IMR-90 (cell line): ENCODE results near the gene FARP1. TPM values are rescaled to one million over a fixed set of nuclear protein-coding genes. Genes with fewer than 3 reads are reported as not detected.
A peak's percentile ranks its signal among the peaks of the same experiment; 100 is the strongest.

ENCODE experiments used
- ATAC-seq: fragments of 200-7000 bp; cut with Tn5 transposase; 2 replicates; pipeline ENCODE4 v1.9.1; 2020; ENCODE audit warnings: low read depth, mild to moderate bottlenecking, moderate library complexity
- BruUV-seq: library from RNA; stranded (reverse); fragments of 400-500 nt; replicated peaks from 2 replicates; lab custom pipeline; 2021; lab: Mats Ljungman, UMichigan
- CTCF ChIA-PET: fragments of 300-600 bp; formaldehyde crosslinking; extraction: SDS; loops from one replicate; lab custom pipeline; 2021; ENCODE audit warnings: antibody characterized with exemption; lab: Yijun Ruan, JAX
- POLR2A ChIA-PET: fragments of 300-600 bp; sonication (Branson Sonifier 250); formaldehyde crosslinking; loops from one replicate; lab custom pipeline; 2022; ENCODE audit warnings: antibody characterized with exemption; ENCODE audit not compliant: unreplicated experiment; lab: Charles Lee
- DNase-seq: peaks from one replicate; pipeline ENCODE4 v3.0.0; 2013
- H2AFZ ChIP-seq: replicated peaks from 2 replicates; pipeline ENCODE3; 2013; ENCODE audit warnings: low read length, mild to moderate bottlenecking; ENCODE audit not compliant: poor library complexity
- H2AK5ac ChIP-seq: 2 replicates; pipeline ENCODE4 v1.6.1; 2013; ENCODE audit warnings: low read depth, low read length, inconsistent platforms
- H2AK9ac ChIP-seq: replicated peaks from 2 replicates; pipeline ENCODE3; 2013; ENCODE audit warnings: mild to moderate bottlenecking, low read depth, low read length, moderate library complexity; ENCODE audit not compliant: poor library complexity
- H2BK120ac ChIP-seq: 2 replicates; pipeline ENCODE4 v1.6.1; 2013; ENCODE audit warnings: low read depth, low read length, inconsistent platforms
- H2BK15ac ChIP-seq: 3 replicates; pipeline ENCODE4 v1.6.1; 2013; ENCODE audit warnings: low read depth, low read length, inconsistent platforms
- H2BK20ac ChIP-seq: 2 replicates; pipeline ENCODE4 v1.6.1; 2013; ENCODE audit warnings: low read depth, mild to moderate bottlenecking, inconsistent platforms, low read length, moderate library complexity
- H2BK5ac ChIP-seq: 2 replicates; pipeline ENCODE4 v1.6.1; 2013; ENCODE audit warnings: mild to moderate bottlenecking, low read depth, low read length, inconsistent platforms; ENCODE audit not compliant: poor library complexity, severe bottlenecking
- H3K14ac ChIP-seq: replicated peaks from 2 replicates; pipeline ENCODE4 v1.6.1; 2013; ENCODE audit warnings: low read depth, low read length, inconsistent platforms
- H3K18ac ChIP-seq: 2 replicates; pipeline ENCODE4 v1.6.1; 2013; ENCODE audit warnings: low read depth, low read length, control low read depth
- H3K23ac ChIP-seq: 2 replicates; pipeline ENCODE4 v1.6.1; 2013; ENCODE audit warnings: low read depth, low read length, inconsistent platforms
- H3K27ac ChIP-seq: 2 replicates; pipeline ENCODE4 v1.5.1; 2013; ENCODE audit warnings: mild to moderate bottlenecking, control low read depth, low read length; ENCODE audit not compliant: insufficient read depth
- H3K27me3 ChIP-seq: 2 replicates; pipeline ENCODE4 v1.6.1; 2013; ENCODE audit warnings: low read length; ENCODE audit not compliant: control insufficient read depth, insufficient read depth
- H3K36me3 ChIP-seq: 2 replicates; pipeline ENCODE4 v1.6.1; 2013; ENCODE audit warnings: low read length, mixed read lengths; ENCODE audit not compliant: control insufficient read depth, insufficient read depth
- H3K4ac ChIP-seq: 2 replicates; pipeline ENCODE4 v1.6.1; 2013; ENCODE audit warnings: low read depth, low read length, inconsistent platforms
- H3K4me1 ChIP-seq: 2 replicates; pipeline ENCODE4 v1.6.1; 2013; ENCODE audit warnings: low read length, mixed read lengths; ENCODE audit not compliant: control insufficient read depth, insufficient read depth
- H3K4me2 ChIP-seq: 2 replicates; pipeline ENCODE4 v1.6.1; 2013; ENCODE audit warnings: low read depth, mild to moderate bottlenecking, control low read depth, low read length, moderate library complexity
- H3K4me3 ChIP-seq: 2 replicates; pipeline ENCODE4 v1.5.1; 2013; ENCODE audit warnings: low read depth, mild to moderate bottlenecking, control low read depth, low read length, moderate library complexity; ENCODE audit not compliant: insufficient read depth
- H3K56ac ChIP-seq: 2 replicates; pipeline ENCODE4 v1.6.1; 2013; ENCODE audit warnings: low read length, inconsistent platforms; ENCODE audit not compliant: insufficient read depth; ENCODE audit errors: extremely low read depth
- H3K79me1 ChIP-seq, 2 experiments: 2 replicates each; pipeline ENCODE4 v1.6.1; 2013; ENCODE audit warnings: low read length in 2 of 2, inconsistent platforms in 1 of 2, low read depth in 1 of 2
- H3K9ac ChIP-seq: 2 replicates; pipeline ENCODE4 v1.6.1; 2013; ENCODE audit warnings: low read depth, low read length, control low read depth
- H3K9me1 ChIP-seq: 2 replicates; pipeline ENCODE4 v1.6.1; 2013; ENCODE audit warnings: low read length, inconsistent platforms; ENCODE audit not compliant: insufficient read depth
- H3K9me3 ChIP-seq: 2 replicates; pipeline ENCODE4 v1.6.1; 2013; ENCODE audit warnings: low read length; ENCODE audit not compliant: control insufficient read depth, insufficient read depth
- H4K20me1 ChIP-seq: 2 replicates; pipeline ENCODE4 v1.6.1; 2013; ENCODE audit warnings: low read length, inconsistent platforms; ENCODE audit not compliant: insufficient read depth
- H4K5ac ChIP-seq: 2 replicates; pipeline ENCODE4 v1.6.1; 2013; ENCODE audit warnings: mild to moderate bottlenecking, low read depth, low read length, control low read depth
- H4K8ac ChIP-seq, 2 experiments: 2 replicates each; pipeline ENCODE4 v1.6.1; 2013; ENCODE audit warnings: low read depth in 2 of 2, low read length in 2 of 2, control low read depth in 1 of 2, inconsistent platforms in 1 of 2
- H4K91ac ChIP-seq: 2 replicates; pipeline ENCODE4 v1.6.1; 2013; ENCODE audit warnings: low read depth, low read length, inconsistent platforms; ENCODE audit not compliant: insufficient read depth
- BHLHE40 ChIP-seq: fragments of 150-350 bp; IDR thresholded peaks from 2 replicates; pipeline ENCODE4 v1.6.1; 2016; ENCODE audit warnings: mild to moderate bottlenecking, low read depth, low read length
- CEBPB ChIP-seq: IDR thresholded peaks from 2 replicates; pipeline ENCODE4 v1.6.1; 2012; ENCODE audit warnings: low read depth, low read length, improper control_type of control experiment
- CHD1 ChIP-seq: IDR thresholded peaks from 2 replicates; pipeline ENCODE4 v1.6.1; 2012; ENCODE audit warnings: low read depth, low read length, improper control_type of control experiment
- FOS ChIP-seq: fragments of 150-350 bp; IDR thresholded peaks from 2 replicates; pipeline ENCODE4 v1.6.1; 2016; ENCODE audit warnings: low read depth, low read length
- MAFK ChIP-seq: IDR thresholded peaks from 2 replicates; pipeline ENCODE4 v1.6.1; 2012; ENCODE audit warnings: low read depth, low read length, improper control_type of control experiment
- MAZ ChIP-seq: IDR thresholded peaks from 2 replicates; pipeline ENCODE4 v1.6.1; 2012; ENCODE audit warnings: low read depth, mild to moderate bottlenecking, low read length, improper control_type of control experiment, moderate library complexity, borderline replicate concordance
- MXI1 ChIP-seq: IDR thresholded peaks from 2 replicates; pipeline ENCODE4 v1.6.1; 2012; ENCODE audit warnings: low read depth, mild to moderate bottlenecking, low read length, moderate library complexity, borderline replicate concordance
- NFE2L2 ChIP-seq: fragments of 150-350 bp; IDR thresholded peaks from 2 replicates; pipeline ENCODE4 v1.6.1; 2016; ENCODE audit warnings: low read depth, mild to moderate bottlenecking, low read length
- POLR2A ChIP-seq: IDR thresholded peaks from 2 replicates; pipeline ENCODE4 v1.6.1; 2012; ENCODE audit warnings: mild to moderate bottlenecking, low read depth, low read length
- RAD21 ChIP-seq: IDR thresholded peaks from 2 replicates; pipeline ENCODE4 v1.6.1; 2012; ENCODE audit warnings: low read length, improper control_type of control experiment
- RCOR1 ChIP-seq: IDR thresholded peaks from 2 replicates; pipeline ENCODE4 v1.6.1; 2012; ENCODE audit warnings: mild to moderate bottlenecking, low read length, improper control_type of control experiment; ENCODE audit not compliant: insufficient replicate concordance
- RFX5 ChIP-seq: IDR thresholded peaks from 2 replicates; pipeline ENCODE4 v1.8.0; 2012; ENCODE audit warnings: low read depth, mild to moderate bottlenecking, low read length, moderate library complexity
- SMC3 ChIP-seq: fragments of 150-350 bp; IDR thresholded peaks from 2 replicates; pipeline ENCODE4 v1.6.1; 2016; ENCODE audit warnings: low read depth, mild to moderate bottlenecking, antibody characterized with exemption, low read length, moderate library complexity
- WGBS, 2 experiments: methylation state at CpG; one replicate each; pipeline versions ENCODE4 v1.1.5 to v1.1.7; 2013; ENCODE audit warnings: missing lambda C conversion rate in 2 of 2; ENCODE audit not compliant: insufficient read length in 1 of 2; ENCODE audit errors: extremely low coverage in 2 of 2; 5-methylcytosine and 5-hydroxymethylcytosine counted together
- dilution Hi-C: fragments of 300-500 bp; cut with HindIII; formaldehyde crosslinking; loops from one replicate; pipeline ENCODE4 v1.14.3; 2018; ENCODE audit warnings: low sequenced_read_pairs; ENCODE audit not compliant: unreplicated experiment
- in situ Hi-C: fragments of 300-500 bp; cut with MboI; formaldehyde crosslinking; loops from 3 replicates; pipeline ENCODE4 v1.14.3; 2019; ENCODE audit warnings: low sequenced_read_pairs, inconsistent platforms, mixed read lengths
- intact Hi-C: fragments of 100-400 bp; cut with micrococcal nuclease; formaldehyde crosslinking; loops from 2 replicates; pipeline ENCODE4 v1.10.0; 2022
- polyA plus RNA-seq, 3 experiments: library from polyadenylated mRNA; depleted of rRNA; stranded (reverse); fragments of >200 nt; gene quantifications; 2 replicates each; pipeline ENCODE4 v1.2.3, GENCODE V29; 2012; ENCODE audit warnings: low replicate concordance in 1 of 3
- total RNA-seq: library from RNA; depleted of rRNA; stranded (reverse); fragments of >200 nt; gene quantifications from 2 replicates; pipeline ENCODE4 v1.2.3, GENCODE V29; 2012
- TF ChIP-seq, protein P1 (sequence below): fragments of 150-350 bp; IDR thresholded peaks from 2 replicates; pipeline ENCODE4 v1.6.1; 2016; ENCODE audit warnings: low read depth, mild to moderate bottlenecking, low read length, moderate library complexity, borderline replicate concordance
- TF ChIP-seq, protein P2 (sequence below): conservative IDR thresholded peaks from 2 replicates; pipeline ENCODE4 v1.5.1; 2012; ENCODE audit warnings: mild to moderate bottlenecking, low read depth, low read length, improper control_type of control experiment
- TF ChIP-seq, protein P3 (sequence below): fragments of 150-350 bp; IDR thresholded peaks from 2 replicates; pipeline ENCODE4 v1.6.1; 2017; ENCODE audit warnings: mild to moderate bottlenecking, antibody characterized with exemption, low read length, low read depth

FARP1 gene
- total and polyA plus RNA-seq, 2 of the 4 experiments (the other 2 are of a cell fraction): 39.6 to 57.0 TPM

DNA sequence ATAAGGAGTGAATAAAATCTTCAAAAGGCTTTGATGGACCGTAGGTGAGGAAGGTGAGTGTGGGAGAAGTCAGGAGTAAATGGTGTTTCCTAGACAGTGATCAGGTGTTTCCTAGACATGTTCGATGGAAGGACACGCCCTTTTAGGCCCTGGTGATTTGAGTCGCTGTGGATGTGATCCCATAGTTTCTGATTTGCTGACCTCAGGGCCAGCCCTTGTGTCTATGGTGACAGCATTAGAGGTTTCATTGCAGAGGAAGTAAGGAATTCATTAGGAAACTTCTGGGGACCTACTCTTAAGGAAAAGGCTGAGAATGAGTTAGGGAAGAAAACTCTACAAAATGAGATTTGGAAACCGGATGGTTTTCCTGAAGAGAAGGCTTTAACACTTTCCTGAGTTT lies 65.7 kb downstream of the FARP1 start:
- H3K79me1 ChIP-seq: peaks cover 43 to 78% of the 10 kb centered on the region in 2 experiments
- H3K27ac ChIP-seq: peak overlapping the region; percentile 93
- no peak for DNase-seq
- H2BK5ac ChIP-seq: peak overlapping the region; percentile 94
- peak overlapping the region; percentile 90 for H3K23ac ChIP-seq
- peak overlapping the region; percentile 82 for H3K14ac ChIP-seq
- no peak overlapping the region for H3K4me2 ChIP-seq
- intact Hi-C loops (loop anchor here (10.0 kb wide), 1 partner anchor 354 kb away; no protein-coding TSS in a partner anchor), dilution Hi-C loops (no loop called here), in situ Hi-C loops (no loop called here)
- no peak for ATAC-seq
- no peak overlapping the region for H3K4me3 ChIP-seq
- WGBS, 2 experiments: 100% methylated on average over 1 of the region's 5 CpGs; no CpG with 5 or more reads in 1 of the 2 experiments
- peak overlapping the region; percentile 83 for H3K18ac ChIP-seq
- peak overlapping the region; percentile 97; the same call in 2 of the 3 replicates for H2BK15ac ChIP-seq
- peaks cover 8% of the 10 kb centered on the region for H3K9me3 ChIP-seq
- H4K5ac ChIP-seq: peak overlapping the region; percentile 98
- BruUV-seq: no TSS peak
- H2BK120ac ChIP-seq: peak overlapping the region; percentile 83
- ChIA-PET POLR2A (no interaction called here), CTCF (no interaction called here)
- no peak overlapping the region for H2AK9ac ChIP-seq
- TF ChIP-seq MAZ: no peak
- no peak for TF ChIP-seq RCOR1
- no peak for TF ChIP-seq SMC3
- TF ChIP-seq RAD21: no peak
- no peak for TF ChIP-seq MAFK
- no peak for TF ChIP-seq RFX5
- TF ChIP-seq CEBPB: no peak
- TF ChIP-seq, protein P1, sequence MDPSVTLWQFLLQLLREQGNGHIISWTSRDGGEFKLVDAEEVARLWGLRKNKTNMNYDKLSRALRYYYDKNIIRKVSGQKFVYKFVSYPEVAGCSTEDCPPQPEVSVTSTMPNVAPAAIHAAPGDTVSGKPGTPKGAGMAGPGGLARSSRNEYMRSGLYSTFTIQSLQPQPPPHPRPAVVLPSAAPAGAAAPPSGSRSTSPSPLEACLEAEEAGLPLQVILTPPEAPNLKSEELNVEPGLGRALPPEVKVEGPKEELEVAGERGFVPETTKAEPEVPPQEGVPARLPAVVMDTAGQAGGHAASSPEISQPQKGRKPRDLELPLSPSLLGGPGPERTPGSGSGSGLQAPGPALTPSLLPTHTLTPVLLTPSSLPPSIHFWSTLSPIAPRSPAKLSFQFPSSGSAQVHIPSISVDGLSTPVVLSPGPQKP: no peak
- no peak for TF ChIP-seq FOS
- no peak for TF ChIP-seq POLR2A
- no peak for TF ChIP-seq MXI1
- TF ChIP-seq BHLHE40: no peak
- TF ChIP-seq NFE2L2: no peak
- TF ChIP-seq, protein P2, sequence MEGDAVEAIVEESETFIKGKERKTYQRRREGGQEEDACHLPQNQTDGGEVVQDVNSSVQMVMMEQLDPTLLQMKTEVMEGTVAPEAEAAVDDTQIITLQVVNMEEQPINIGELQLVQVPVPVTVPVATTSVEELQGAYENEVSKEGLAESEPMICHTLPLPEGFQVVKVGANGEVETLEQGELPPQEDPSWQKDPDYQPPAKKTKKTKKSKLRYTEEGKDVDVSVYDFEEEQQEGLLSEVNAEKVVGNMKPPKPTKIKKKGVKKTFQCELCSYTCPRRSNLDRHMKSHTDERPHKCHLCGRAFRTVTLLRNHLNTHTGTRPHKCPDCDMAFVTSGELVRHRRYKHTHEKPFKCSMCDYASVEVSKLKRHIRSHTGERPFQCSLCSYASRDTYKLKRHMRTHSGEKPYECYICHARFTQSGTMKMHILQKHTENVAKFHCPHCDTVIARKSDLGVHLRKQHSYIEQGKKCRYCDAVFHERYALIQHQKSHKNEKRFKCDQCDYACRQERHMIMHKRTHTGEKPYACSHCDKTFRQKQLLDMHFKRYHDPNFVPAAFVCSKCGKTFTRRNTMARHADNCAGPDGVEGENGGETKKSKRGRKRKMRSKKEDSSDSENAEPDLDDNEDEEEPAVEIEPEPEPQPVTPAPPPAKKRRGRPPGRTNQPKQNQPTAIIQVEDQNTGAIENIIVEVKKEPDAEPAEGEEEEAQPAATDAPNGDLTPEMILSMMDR: no peak
- TF ChIP-seq, protein P3, sequence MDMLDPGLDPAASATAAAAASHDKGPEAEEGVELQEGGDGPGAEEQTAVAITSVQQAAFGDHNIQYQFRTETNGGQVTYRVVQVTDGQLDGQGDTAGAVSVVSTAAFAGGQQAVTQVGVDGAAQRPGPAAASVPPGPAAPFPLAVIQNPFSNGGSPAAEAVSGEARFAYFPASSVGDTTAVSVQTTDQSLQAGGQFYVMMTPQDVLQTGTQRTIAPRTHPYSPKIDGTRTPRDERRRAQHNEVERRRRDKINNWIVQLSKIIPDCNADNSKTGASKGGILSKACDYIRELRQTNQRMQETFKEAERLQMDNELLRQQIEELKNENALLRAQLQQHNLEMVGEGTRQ: no peak
- TF ChIP-seq CHD1: no peak
- peaks cover 7% of the 10 kb centered on the region; the same call in 1 of the 2 replicates for H4K20me1 ChIP-seq
- peak overlapping the region; percentile 95 for H4K91ac ChIP-seq
- no peak overlapping the region for H2AFZ ChIP-seq
- no peaks in the 10 kb centered on the region for H3K27me3 ChIP-seq
- H3K9ac ChIP-seq: no peak overlapping the region; the same call in 1 of the 2 replicates
- peak overlapping the region; percentile 97 for H2AK5ac ChIP-seq
- H3K56ac ChIP-seq: peak overlapping the region; percentile 5; the same call in 1 of the 2 replicates
- peaks cover 29% of the 10 kb centered on the region for H3K9me1 ChIP-seq
- peaks cover 8% of the 10 kb centered on the region for H3K36me3 ChIP-seq
- peaks cover 27% of the 10 kb centered on the region for H3K4me1 ChIP-seq
- peak overlapping the region; percentile 96; the same call in 1 of the 2 replicates for H2BK20ac ChIP-seq
- H3K4ac ChIP-seq: peak overlapping the region; percentile 86
- H4K8ac ChIP-seq: peak overlapping the region; percentile 52 to 90
